Natural killer cell (primary cell): ENCODE data around the gene RABGAP1L. TPM values are rescaled to one million over a fixed set of nuclear protein-coding genes. Genes with fewer than 3 reads are reported as not detected.
"Not testable (repeated sequence)": the region's sequence is repeated elsewhere in the genome, so short reads cannot be mapped to it uniquely, and the experiment has no call there.

Source experiments
- ATAC-seq, 3 donors: fragments of 150-1000 bp in 2 of 3; fragments of 200-7000 bp in 1 of 3; cut with Tn5 transposase; 1 replicate in 1 of 3; 2 replicates in 2 of 3; pipeline ENCODE4 v1.10.0; 2021; ENCODE audit warnings: mild to moderate bottlenecking in 2 of 3, moderate library complexity in 2 of 3
- DNase-seq, 2 donors: peaks; one replicate each; pipeline versions ENCODE4 v3.0.0 to v3.0.0-alpha.2; 2013 to 2021; ENCODE audit warnings: mixed read lengths in 1 of 2
- H3K27ac ChIP-seq: one replicate; pipeline ENCODE4 v1.5.1; 2013; ENCODE audit warnings: mild to moderate bottlenecking, low read length
- H3K27me3 ChIP-seq: one replicate; pipeline ENCODE4 v1.6.1; 2013; ENCODE audit warnings: low read length; ENCODE audit not compliant: control insufficient read depth, insufficient read depth
- H3K36me3 ChIP-seq: one replicate; pipeline ENCODE4 v1.6.1; 2013; ENCODE audit warnings: low read length; ENCODE audit not compliant: control insufficient read depth, insufficient read depth
- H3K4me1 ChIP-seq: one replicate; pipeline ENCODE4 v1.6.1; 2013; ENCODE audit warnings: low read length; ENCODE audit not compliant: control insufficient read depth, insufficient read depth
- H3K4me3 ChIP-seq: one replicate; pipeline ENCODE4 v1.5.1; 2013; ENCODE audit warnings: low read length
- H3K9me3 ChIP-seq: one replicate; pipeline ENCODE4 v1.6.1; 2013; ENCODE audit warnings: low read length; ENCODE audit not compliant: control insufficient read depth, insufficient read depth
- H3K27ac Mint-ChIP-seq, 2 donors: one replicate each; pipeline ENCODE4 v1.8.0; 2022; ENCODE audit warnings: mild to moderate bottlenecking in 2 of 2, mixed read lengths in 2 of 2, moderate library complexity in 1 of 2
- H3K27me3 Mint-ChIP-seq, 2 donors: one replicate each; pipeline ENCODE4 v1.8.0; 2022; ENCODE audit warnings: low read depth in 2 of 2, mixed read lengths in 2 of 2
- H3K36me3 Mint-ChIP-seq: one replicate; pipeline ENCODE4 v1.8.0; 2022; ENCODE audit warnings: mixed read lengths
- H3K4me1 Mint-ChIP-seq, 2 donors: one replicate each; pipeline ENCODE4 v1.8.0; 2022; ENCODE audit warnings: mixed read lengths in 2 of 2
- H3K4me3 Mint-ChIP-seq: one replicate; pipeline ENCODE4 v1.8.0; 2022; ENCODE audit warnings: mild to moderate bottlenecking, moderate library complexity, mixed read lengths
- H3K9me3 Mint-ChIP-seq, 2 donors: one replicate each; pipeline ENCODE4 v1.8.0; 2022; ENCODE audit warnings: mixed read lengths in 2 of 2
- CTCF ChIP-seq: fragments of 200-600 bp; IDR thresholded peaks from one replicate; pipeline ENCODE4 v1.8.0; 2022; ENCODE audit warnings: antibody characterized with exemption
- WGBS: methylation state at CpG from one replicate; pipeline ENCODE4 v1.1.7; 2013; ENCODE audit warnings: missing lambda C conversion rate; ENCODE audit not compliant: insufficient coverage; 5-methylcytosine and 5-hydroxymethylcytosine counted together
- intact Hi-C: fragments of 100-400 bp; cut with micrococcal nuclease; formaldehyde crosslinking; loops from one replicate; pipeline ENCODE4 v1.14.2; 2022
- total RNA-seq, 4 donors: library from RNA; stranded (reverse); fragments of 120-200 nt in 1 of 4; gene quantifications; one replicate each; pipeline versions ENCODE4 v1.2.3 to v1.2.4, GENCODE V29; 2013 to 2022

Gene RABGAP1L
- total RNA-seq, 3 donors from 2014 or later (not counting 1 experiment from before 2014, with no cell fraction given): 145 to 168 (median 153) TPM

GRCh38 chr1:174224641-174225040 lies 65.3 kb downstream of the RABGAP1L start:
- H3K4me1 Mint-ChIP-seq: peaks cover 11 to 33% of the 10 kb centered on the region in 2 donors
- DNase-seq (no peak), ATAC-seq (no peak)
- Histone ChIP-seq H3K27ac (no peak overlapping the region), H3K4me1 (no peaks in the 10 kb centered on the region), H3K4me3 (no peak overlapping the region), H3K9me3 (no peaks in the 10 kb centered on the region), H3K27me3 (no peaks in the 10 kb centered on the region), H3K36me3 (peaks cover 12% of the 10 kb centered on the region)
- no peak for TF ChIP-seq CTCF
- H3K27ac Mint-ChIP-seq: no peak overlapping the region
- H3K4me3 Mint-ChIP-seq: no peak overlapping the region
- no peaks in the 10 kb centered on the region for H3K9me3 Mint-ChIP-seq
- intact Hi-C loops: no loop called here
- no peaks in the 10 kb centered on the region for H3K36me3 Mint-ChIP-seq
- no peaks in the 10 kb centered on the region for H3K27me3 Mint-ChIP-seq
- WGBS: 100% methylated on average over 1 of the region's 1 CpG

- Histone ChIP-seq H3K9me3 (no peaks in the 10 kb centered on the region), H3K4me3 (no peak overlapping the region), H3K27ac (no peak overlapping the region), H3K27me3 (no peaks in the 10 kb centered on the region), H3K36me3 (peaks cover 16% of the 10 kb centered on the region), H3K4me1 (no peaks in the 10 kb centered on the region)
- peak overlapping the region; percentile 35 to 63 for H3K27ac Mint-ChIP-seq
- ATAC-seq (no peak), DNase-seq (no peak)
- intact Hi-C loops: no loop called here
- no peaks in the 10 kb centered on the region for H3K9me3 Mint-ChIP-seq
- H3K36me3 Mint-ChIP-seq: no peaks in the 10 kb centered on the region
- no peak for TF ChIP-seq CTCF
- H3K27me3 Mint-ChIP-seq: no peaks in the 10 kb centered on the region
- WGBS: 90% methylated on average over 1 of the region's 5 CpGs
- H3K4me3 Mint-ChIP-seq: no peak overlapping the region
- H3K4me1 Mint-ChIP-seq: peaks cover 11 to 33% of the 10 kb centered on the region in 2 donors
Observed at GRCh38 chr1:174225499-174226204, 66.3 kb downstream of the RABGAP1L start.

- Mint-ChIP-seq H3K4me1 (peaks cover 22 to 32% of the 10 kb centered on the region in 2 donors), H3K36me3 (peaks cover 7% of the 10 kb centered on the region), H3K4me3 (no peak overlapping the region), H3K27ac (no peak overlapping the region), H3K27me3 (no peaks in the 10 kb centered on the region), H3K9me3 (no peaks in the 10 kb centered on the region)
- H3K4me1 ChIP-seq: no peaks in the 10 kb centered on the region
- no peak for TF ChIP-seq CTCF
- peaks cover 13% of the 10 kb centered on the region for H3K36me3 ChIP-seq
- H3K9me3 ChIP-seq: no peaks in the 10 kb centered on the region
- WGBS: 85% methylated on average over 5 of the region's 5 CpGs
- H3K4me3 ChIP-seq: no peak overlapping the region
- H3K27me3 ChIP-seq: no peaks in the 10 kb centered on the region
- no peak overlapping the region for H3K27ac ChIP-seq
- no peak for DNase-seq
- intact Hi-C loops: no loop called here
- ATAC-seq: no peak
Observed at GRCh38 chr1:174230399-174230798, 71.1 kb downstream of the RABGAP1L start.

- Mint-ChIP-seq H3K4me3 (no peak overlapping the region), H3K36me3 (peaks cover 7% of the 10 kb centered on the region), H3K27ac (peak overlapping the region in 1 of 2 donors; percentile 11), H3K4me1 (peaks cover 12 to 17% of the 10 kb centered on the region in 2 donors), H3K27me3 (no peaks in the 10 kb centered on the region), H3K9me3 (no peaks in the 10 kb centered on the region)
- ATAC-seq: no peak
- H3K27ac ChIP-seq: no peak overlapping the region
- no peaks in the 10 kb centered on the region for H3K27me3 ChIP-seq
- H3K36me3 ChIP-seq: peaks cover 11% of the 10 kb centered on the region
- intact Hi-C loops: no loop called here
- no peaks in the 10 kb centered on the region for H3K9me3 ChIP-seq
- H3K4me3 ChIP-seq: no peak overlapping the region
- H3K4me1 ChIP-seq: no peaks in the 10 kb centered on the region
- DNase-seq: no peak
- 57% methylated on average over 3 of the region's 3 CpGs for WGBS
- TF ChIP-seq CTCF: no peak
Observed at GRCh38 chr1:174232761-174233160, 73.4 kb downstream of the RABGAP1L start.

GRCh38 chr1:174238845-174239501 lies 79.7 kb downstream of the RABGAP1L start:
- H3K36me3 Mint-ChIP-seq, H3K4me1 ChIP-seq, H3K9me3 ChIP-seq, H3K9me3 Mint-ChIP-seq, H3K4me3 ChIP-seq, H3K27me3 ChIP-seq, H3K4me3 Mint-ChIP-seq, DNase-seq, H3K27me3 Mint-ChIP-seq, H3K27ac ChIP-seq, intact Hi-C loops, ATAC-seq: not testable (repeated sequence)
- Mint-ChIP-seq H3K27ac (peak overlapping the region in 1 of 2 donors; percentile 1), H3K4me1 (peaks cover 15 to 19% of the 10 kb centered on the region in 2 donors)
- H3K36me3 ChIP-seq: peaks cover 10% of the 10 kb centered on the region
- WGBS: 96% methylated on average over 27 of the region's 31 CpGs
